NCI-H345 (cell line): ENCODE measurements around the gene OR6B3.
A peak's percentile ranks its signal among the peaks of the same experiment; 100 is the strongest.
"Not testable (repeated sequence)": the region's sequence is repeated elsewhere in the genome, so short reads cannot be mapped to it uniquely, and the experiment has no call there.

Experiments used
- DNase-seq: peaks from one replicate; lab custom pipeline; 2025; lab: John Stamatoyannopoulos, UW

OR6B3 gene

DNA sequence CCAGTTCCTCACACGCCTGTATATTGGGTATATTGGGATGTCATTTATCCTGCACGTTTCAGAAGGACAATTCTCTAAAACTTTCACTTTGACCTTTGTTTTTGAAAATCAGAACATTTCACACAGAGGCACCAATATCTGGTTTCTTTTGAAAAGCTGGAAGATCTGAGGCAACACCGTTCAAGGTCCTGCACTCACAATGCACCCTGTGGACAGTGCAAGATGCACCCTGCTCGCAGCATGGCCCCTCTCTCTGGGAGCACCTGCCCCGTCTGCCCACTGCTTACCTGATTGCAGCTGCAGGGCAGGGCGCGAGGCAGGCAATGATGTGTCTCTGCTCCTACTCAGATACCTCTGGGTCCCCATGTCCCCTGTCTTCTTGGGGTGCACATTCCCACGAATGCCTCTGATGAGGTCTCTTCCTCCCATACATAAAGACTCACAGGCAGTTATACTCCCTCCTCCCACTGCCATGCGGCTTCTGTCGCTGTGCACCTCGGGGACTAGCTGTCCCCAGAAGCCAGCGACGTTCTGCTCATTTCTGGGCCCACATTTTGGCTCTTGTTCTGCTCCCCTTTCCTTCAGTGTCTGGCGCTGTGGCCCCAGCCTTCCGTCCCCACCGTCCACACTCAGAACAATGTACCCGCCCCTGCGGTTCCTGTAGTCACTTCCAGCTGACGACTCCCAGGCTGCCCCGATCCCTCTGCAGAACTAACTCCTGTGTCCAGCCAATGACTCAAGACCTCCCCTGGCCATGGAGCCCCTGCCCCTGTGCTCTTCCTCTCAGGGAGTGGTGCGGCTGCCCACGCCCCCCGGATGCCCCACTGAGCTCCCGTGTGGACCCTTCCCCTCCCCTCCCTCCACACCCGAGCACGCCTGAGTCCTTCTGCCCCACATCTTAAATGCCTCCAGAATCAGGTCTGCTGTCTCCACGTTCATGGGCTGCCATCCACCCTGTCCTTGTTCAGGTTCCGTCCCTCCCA is at the start of gene OR6B3:
OR6B3 (minus strand) TSS at position 349 of the 983 bp plus-strand sequence.
- DNase-seq: no peak

DNA sequence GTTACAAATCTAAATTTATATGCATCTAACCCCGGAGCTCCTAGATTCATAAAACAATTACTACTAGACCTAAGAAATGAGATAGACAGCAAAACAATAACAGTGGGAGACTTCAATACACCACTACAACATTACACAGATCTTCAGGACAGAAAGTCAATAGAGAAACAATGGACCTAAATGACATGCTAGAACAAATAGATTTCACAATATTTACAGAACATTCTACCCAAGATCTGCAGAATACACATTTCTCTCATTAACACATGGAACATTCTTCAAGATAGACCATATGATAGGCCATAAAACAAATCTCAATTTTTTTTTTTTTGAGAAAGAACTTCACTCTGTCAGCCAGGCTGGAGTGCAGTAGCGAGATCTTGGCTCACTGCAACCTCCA is 45.0 kb upstream of the OR6B3 start:
- DNase-seq: no peak

DNA sequence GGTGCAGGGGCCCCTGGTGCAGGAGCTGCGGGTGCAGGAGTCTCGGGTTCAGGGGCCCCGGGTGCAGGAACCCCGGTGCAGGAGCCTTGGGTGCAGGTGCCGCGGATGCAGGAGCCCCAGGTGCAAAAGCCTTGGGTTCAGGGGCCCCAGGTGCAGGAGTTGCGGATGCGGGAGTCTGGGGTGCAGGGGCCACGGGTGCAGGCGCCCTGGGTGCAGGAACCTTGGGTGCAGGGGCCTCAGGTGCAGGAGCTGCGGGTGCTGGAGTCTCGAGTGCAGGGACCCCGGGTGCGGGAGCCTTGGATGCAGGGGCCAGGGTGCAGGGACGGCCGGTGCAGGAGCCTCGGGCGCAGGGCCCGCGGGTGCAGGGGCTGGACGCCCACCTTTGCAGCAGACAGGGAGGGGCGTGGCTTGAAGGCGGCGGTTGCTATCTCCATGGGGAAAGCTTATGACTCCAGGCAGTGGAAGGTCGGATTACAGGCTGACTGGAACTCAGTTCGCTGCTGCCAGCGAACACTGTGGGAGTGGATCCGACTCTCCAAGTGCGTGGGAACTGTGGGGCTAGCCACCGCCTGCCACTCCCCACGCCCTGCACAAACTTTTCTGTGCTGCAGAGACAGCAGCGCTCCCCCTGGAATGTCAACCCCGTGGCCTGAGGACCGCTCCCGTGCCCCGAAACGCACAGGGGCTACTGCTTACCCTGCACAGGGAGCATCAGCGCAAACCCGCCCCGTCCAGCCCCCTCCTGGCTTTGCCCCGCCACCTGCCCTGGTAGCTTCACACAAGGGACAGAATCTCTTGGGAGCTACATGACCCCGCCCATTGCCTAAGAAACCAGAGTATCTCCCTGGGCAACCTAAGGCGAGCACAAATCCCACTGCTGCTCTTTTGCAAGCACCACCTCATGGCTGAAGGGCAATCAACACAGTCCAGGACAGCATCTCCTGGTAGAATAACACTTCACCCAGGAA is 42.5 kb upstream of the OR6B3 start:
- peak; percentile 18 for DNase-seq

DNA sequence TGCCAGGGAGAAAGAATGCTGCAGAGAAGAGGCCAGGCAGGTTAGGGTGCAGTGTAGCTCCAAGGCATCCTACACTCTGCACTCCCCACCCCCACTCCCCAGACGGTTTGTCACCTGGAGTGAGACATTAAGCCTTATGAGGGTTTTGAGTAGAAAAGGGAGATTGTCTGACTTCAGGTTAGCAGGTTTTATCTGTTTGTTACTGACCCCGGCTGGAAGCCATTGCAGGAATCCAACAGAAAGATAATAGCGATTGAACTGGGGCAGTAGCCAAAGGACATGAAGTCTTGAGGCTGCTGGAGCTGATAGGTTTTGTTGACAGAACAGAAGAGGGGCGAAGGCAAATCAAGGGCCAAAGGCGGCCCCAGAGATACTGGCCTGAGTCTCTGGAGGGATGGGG is 36.0 kb upstream of the OR6B3 start:
- no peak for DNase-seq

DNA sequence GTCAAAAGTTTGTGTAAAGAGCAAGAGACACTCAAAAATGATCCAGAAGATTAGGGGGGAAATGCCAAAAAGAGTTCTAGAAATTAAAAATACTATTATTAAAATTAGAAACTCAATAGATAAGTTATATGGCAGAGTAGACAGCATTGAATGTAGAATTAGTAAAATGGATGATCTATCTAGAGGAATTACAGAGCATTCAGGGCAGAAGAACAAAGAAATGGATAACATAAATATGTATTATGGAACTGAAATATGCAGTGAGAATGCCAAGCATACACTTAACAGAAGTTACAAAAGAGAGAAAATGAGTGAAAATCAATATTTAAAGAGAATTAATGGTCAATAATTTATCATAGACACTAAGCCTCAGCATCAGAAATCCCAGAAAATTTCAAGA is 33.2 kb upstream of the OR6B3 start:
- no peak for DNase-seq

GRCh38 chr2:240078631-240079030 is 25.3 kb upstream of the OR6B3 start:
- DNase-seq: no peak

- DNase-seq: no peak
Observed at GRCh38 chr2:240077442-240077841, 24.1 kb upstream of the OR6B3 start.

DNA sequence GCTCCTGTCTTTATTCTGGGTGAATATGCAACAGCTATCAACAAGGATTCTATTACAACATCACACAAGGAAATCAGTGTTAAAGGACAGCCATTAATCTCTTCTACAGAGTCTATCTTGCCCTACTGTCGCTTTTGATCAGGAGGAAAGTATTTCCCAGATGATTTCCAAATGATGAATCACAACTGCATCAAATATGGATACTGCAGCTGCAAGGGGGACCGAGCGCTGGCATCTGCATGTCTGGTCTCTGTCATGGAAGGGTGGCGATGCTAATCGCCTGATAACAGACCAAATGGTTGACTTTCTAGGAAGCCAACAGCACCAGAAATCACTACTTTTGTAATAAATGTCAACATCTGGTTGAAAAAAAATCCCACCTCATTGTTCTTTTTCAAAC is 21.2 kb upstream of the OR6B3 start:
- no peak for DNase-seq

GRCh38 chr2:240070907-240071306 is 17.6 kb upstream of the OR6B3 start:
- no peak for DNase-seq

DNA sequence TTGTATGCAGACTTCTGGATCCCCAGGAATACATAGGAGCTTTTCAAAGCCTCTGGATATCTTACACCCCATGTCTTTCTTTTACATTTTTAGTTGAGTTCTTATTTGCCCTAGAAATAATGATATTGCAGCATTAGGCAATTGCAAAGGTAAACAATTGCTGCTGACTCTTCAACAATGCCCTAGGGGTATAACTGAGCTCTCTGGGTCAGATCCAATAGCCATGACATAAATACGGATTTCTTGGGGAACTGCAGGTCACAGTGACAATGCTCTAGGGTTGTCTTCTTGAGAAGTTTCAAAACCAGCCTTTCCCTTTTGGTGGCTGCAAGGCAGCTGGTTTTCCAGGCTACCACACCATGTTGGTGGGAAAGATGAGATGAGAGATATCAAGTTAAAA is 16.5 kb upstream of the OR6B3 start:
- DNase-seq: no peak

DNA sequence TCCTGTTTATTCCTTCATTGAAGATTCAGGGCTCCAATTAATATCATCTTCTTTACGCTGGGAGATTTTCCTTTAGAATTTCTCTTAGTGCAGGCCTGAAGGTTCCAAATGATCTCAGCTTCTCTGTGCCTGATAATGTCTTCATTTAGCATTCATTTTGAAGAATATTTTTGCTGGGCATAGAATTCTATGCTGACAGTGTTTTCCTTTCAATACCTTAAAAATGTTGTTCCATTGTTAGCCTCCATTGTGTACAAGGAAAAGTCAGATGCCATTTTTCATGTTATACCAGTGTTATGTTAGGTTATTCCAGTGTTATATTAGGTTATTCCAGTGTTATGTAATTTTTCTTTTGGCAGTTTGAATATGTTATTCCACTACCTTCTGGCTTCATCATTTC is 14.9 kb upstream of the OR6B3 start:
- DNase-seq: no peak

DNA sequence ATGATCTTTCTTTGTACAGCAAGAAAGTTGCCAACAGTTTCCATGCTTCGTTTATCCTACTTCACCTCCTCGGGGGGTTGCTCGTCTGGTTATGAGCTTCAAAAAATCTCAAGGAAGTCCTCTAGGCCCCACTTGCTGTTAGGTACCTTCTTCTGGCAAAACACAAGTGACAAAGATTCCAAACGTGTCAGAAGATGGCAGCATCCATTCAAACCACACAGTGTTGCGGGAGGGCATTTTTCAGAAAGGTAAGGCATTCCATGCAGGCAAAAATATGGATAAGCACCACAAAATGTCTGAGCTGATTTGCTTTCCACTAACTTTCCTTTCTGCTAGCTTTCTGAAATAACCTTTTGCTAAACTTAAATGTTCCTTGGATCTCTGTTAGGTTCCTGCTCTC is 13.2 kb upstream of the OR6B3 start:
- no peak for DNase-seq

DNA sequence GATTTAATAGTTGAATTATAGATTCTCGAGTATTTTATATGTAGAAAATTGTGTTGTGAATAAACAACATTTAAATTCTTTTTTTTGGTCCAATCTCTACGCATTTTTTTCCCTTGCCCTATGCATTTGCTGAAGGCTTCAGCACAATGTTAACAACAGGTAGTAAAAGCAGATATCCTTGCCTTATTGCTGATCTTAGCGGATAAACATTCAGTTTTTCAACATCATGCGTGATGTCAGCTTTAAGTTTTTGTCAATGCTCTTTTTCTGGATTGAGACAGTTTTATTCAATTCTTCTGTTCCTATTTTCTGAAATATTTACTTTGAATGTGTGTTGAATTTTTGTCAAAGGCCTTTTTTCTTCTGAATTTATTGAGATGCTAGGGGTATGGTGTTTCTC is 11.6 kb upstream of the OR6B3 start:
- no peak for DNase-seq

DNA sequence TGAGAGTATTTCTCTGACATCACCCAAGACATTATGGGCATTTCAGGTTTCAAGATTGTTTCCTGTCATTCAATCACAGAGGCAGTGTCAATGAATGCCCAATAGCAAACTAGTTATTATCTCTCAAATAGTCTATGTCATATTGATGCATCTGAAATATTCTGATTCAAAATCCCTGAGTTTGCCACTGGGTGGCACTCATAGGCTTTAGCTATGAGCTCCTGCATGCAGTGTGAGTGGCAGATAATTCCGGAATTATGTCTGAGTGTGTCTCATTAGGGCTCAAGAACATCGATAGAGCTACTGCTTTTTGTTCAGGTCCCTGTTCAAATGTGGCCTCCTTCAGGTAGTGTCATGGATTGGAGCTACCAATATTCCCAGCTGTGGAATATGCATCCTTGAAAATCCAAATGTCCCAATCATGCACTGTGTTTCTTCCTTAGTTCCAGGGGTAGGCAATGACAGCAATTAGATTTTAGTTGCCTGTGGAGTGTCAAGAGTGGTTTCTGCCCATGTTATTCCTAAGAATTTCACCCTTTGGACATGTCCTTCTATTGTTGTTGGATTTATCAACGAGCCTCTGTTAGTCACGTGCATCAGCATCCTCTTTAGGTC is 7.8 kb upstream of the OR6B3 start:
- DNase-seq: peak; percentile 64

- no peak for DNase-seq
Observed at GRCh38 chr2:240056678-240057077, 3.4 kb upstream of the OR6B3 start.

DNA sequence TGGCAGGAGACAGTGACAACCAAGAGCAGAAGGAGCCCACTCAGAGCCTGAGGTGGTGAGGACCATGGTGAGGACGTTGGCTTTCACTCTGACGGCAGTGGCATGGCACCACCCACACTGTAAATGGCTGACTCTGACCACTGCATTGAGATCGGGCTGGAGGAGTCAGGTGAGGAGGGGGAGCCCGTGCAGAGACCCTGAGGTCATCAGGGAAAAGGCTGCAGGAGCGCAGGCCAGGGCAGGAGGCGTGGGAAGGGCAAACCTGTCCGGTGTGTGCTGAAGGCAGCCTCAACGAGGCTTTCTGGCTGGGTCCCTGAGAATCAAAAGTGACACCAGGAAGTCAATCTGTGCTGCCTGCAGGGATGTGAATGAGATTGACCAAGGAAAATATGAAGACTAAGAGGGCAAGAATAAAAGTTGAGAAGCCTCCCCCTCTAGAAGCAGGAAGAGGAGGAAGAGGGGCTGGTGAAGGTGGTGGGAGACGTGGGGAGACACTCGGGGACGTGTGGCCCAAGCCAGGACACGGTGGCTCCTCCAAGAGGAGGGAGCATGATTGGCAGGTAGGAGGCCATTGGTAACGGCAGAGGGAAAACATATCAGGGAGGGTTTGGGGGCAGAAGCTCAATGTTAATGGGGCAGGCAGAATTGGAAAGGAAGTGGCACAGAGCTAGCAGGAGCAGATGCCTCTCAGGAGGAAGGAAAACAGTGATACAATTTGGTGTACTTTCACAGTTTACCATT is 2.0 kb upstream of the OR6B3 start:
- no peak for DNase-seq

DNA sequence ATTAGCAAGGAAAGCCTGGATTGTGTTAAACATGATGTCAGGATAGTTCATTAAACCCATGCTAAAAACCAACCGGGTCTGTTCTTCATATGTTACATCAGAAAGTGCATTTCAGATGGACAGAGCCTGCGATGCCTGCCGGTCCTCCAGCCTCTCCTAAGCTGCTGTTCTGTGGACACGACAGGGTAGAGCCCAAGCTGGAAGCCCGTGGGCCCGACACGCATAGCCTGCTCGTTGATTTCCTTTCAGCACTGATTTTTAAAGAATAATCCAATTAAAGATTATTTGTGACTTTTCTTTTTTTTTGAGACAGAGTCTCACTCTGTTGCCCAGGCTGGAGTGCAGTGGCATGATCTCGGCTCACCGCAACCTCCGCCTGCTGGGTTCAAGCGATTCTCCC is 797 bp downstream of the OR6B3 start:
- no peak for DNase-seq

GRCh38 chr2:240051697-240052096 is 1.6 kb downstream of the OR6B3 start:
- no peak for DNase-seq

DNA sequence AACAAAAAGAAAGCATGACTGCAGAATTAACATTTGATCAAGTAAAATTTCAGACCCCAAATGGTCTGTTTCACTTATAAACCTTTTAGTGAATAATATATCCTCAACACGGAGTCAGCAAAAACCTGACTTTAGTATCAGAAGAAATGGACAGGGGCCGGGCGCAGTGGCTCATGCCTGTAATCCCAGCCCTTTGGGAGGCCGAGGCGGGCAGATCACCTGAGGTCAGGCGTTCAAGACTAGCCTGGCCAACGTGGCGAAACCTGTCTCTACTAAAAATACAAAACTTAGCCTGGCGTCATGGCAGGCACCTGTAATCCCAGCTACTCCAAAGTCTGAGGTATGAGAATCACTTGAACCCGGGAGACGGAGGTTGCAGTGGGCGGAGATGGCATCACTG is 3.0 kb downstream of the OR6B3 start:
- no peak for DNase-seq

DNA sequence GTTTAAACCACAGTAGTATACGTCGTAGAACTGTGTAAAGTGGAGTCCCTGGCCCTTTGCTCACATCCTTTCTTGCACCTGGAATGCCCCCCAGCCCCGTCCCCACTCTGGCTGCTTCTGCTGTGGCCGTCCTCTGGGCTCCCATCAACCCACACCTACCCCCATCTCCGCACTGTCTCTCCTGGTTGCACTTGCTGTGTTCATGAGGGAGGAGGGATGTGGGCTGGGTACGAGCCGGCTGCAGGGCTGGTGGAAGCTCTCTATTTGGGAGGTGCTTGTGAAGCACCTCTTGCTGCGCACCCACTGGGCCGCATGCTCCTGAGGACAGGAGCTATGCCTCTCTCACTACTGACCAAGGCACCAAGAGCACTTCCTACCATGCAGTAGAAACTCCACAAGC is 5.1 kb downstream of the OR6B3 start:
- DNase-seq: no peak

GRCh38 chr2:240045098-240045497 is 8.2 kb downstream of the OR6B3 start:
- no peak for DNase-seq

DNA sequence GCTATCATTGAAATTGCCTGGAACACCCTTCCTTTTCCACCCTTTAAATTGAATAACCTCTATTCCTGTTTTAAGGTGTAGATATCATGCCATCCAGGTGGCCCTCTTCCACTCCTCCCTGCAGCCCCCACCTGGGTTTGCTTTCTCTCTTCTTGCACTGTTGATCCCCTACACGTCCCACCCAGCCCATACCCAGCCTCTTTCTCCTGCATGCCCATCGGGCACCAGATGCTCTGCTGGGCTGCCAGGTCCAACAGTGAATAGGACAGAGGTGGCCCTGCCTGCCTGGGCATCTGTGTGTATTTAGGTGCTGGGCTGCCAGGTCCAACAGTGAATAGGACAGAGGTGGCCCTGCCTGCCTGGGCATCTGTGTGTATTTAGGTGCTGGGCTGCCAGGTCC is 9.2 kb downstream of the OR6B3 start:
- not testable (repeated sequence) for DNase-seq
